IPS-11a (cell line): ENCODE measurements around the gene TMEM184A.

Source experiments
- H3K4me3 ChIP-seq: one replicate; pipeline ENCODE4 v1.5.1; 2013; ENCODE audit warnings: low read depth, low read length, control low read depth

TMEM184A gene

DNA sequence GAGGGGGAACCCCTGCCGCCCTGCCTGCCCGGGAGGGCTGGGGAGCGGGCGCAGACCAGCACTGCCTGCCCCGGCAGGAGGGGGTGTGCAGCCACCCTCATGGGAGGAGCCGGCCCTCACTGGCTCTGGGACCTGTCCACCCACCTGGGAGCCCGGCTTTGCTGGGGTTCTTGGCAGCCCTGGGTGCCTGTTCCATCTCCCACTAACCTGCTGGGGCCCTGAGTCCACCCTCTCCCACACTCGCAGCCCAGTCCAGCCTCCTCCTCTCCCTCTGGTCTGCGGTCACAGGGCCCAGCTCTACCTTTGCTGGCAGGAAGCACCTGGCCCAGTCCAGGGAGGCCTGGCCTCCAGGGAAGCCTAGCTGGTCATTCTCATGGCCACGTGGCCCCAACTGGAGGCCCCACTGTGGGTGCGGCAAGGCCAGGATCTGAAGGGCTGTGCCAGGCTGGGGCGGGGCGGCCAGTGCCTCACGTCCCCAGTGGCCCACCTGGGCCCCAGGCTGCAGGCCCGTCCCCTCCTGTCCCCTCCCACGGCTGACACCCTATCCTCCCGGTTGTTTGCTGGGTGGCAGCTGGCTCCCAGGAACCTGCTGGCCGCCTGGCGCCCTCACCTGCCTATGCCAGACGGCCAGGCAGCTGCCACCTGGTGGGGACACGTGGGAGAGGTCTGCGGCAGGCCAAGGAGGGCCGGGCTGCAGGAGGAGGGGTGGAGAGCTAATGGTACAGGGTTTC lies at the start of gene TMEM184A:
Gene TMEM184A (minus strand): TSS at position 393 of the 731 bp plus-strand sequence. CDS start 721 bp downstream, outside the sequence.
- no peak within 1 kb of the TSS for H3K4me3 ChIP-seq

DNA sequence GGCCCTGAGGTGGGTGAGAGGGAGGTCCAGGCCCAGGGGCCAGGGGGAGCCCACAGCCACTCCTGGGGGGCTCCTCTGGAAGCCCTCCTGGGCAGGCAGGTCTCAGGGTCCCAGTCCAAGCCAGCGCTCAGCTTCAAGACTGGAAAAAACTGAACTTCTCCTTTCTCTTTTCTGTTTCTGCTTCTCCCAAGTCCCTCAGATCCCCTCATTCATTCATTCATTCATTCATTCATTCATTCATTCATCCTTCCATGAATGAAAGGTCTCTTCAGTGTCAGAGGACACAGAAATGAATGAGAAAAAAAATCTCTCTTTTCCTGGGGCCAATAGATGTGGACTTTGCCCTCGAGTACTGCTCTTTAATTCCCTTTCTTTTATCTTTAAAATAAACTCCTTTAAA lies 48.4 kb upstream of the TMEM184A start:
- no peak overlapping the region for H3K4me3 ChIP-seq

DNA sequence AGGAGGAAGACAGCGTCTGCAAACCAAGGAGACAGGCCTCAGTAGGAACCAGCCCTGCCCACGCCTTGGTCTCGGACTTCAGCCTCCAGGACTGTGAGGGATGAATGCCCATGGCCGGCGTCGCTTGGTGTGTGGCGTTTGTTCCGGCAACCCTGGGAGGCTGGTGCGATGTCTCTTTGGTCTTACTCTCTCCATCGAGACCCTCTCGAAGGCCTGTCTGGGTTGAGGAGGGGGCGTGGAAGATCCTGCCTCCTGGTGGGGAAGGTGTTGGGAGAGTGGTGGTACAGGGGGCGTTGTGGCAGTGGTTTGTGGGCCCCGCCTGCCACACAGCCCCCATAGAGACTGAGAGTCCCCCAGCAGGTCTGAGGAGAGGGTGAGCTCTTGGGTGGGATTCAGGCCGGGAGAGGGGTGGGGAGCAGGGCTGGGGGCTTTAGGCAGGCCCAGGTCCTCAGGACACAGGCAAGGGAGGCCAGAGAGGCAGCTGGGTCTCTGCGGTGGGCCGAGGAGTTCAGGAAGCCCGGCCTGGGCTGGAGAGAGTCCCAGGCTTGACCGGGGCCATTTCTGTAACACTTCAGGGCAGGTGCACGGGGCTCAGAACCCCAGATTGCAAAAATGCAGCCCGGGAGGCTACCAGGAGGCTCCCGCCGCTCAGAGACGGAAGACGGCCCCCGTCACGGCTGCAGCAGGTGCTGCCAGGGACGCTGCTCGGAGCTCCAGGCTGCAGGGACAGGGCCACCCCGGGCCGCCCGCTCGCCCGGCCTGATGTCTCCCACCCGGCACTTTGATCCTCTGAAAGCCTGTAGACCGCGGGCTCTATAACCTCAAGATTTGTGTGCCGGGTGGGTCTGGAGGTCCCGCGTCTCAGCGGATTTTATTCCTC lies 47.6 kb upstream of the TMEM184A start:
- H3K4me3 ChIP-seq, result no peak overlapping the region

DNA sequence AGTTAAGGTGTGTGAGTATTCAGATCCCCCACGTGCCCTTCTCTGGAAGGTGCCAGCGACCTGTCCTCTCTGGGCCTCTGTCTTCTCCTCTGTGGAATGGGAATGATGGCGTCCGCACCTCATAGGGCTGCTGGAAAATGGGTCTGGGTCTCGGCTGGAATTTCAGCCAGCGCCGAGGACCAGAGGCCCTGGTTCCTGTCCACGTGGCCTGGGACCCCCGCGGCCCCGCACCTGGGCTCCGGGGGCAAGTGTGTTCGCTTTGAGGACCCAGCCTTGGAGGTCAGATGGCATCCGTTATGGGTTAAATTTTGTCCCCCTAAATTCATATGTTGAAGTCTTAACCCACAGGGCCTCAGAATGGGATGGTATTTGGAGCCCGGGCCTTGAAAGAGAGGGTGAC lies 46.4 kb upstream of the TMEM184A start:
- H3K4me3 ChIP-seq, result no peak overlapping the region

DNA sequence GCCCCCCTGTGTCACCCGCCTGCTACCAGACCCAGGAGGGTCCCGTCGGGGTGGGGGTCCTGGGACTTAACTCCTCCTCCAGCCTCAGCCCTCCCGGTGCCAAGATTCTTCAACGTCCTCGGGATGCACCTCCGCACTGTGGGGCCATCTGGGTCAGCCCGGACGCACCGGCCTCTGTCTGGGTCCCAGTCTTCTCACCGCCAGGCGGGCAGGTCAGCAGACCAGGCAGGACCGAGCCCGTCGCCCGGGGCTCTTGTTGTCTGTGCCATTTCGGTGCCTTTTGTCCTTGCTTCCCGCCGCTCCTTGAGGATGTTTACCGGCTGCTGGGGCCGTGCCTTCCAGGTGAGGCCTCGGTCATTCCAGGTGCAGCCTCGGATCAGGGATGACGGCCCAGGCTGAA lies 46.0 kb upstream of the TMEM184A start:
- H3K4me3 ChIP-seq, result no peak overlapping the region

DNA sequence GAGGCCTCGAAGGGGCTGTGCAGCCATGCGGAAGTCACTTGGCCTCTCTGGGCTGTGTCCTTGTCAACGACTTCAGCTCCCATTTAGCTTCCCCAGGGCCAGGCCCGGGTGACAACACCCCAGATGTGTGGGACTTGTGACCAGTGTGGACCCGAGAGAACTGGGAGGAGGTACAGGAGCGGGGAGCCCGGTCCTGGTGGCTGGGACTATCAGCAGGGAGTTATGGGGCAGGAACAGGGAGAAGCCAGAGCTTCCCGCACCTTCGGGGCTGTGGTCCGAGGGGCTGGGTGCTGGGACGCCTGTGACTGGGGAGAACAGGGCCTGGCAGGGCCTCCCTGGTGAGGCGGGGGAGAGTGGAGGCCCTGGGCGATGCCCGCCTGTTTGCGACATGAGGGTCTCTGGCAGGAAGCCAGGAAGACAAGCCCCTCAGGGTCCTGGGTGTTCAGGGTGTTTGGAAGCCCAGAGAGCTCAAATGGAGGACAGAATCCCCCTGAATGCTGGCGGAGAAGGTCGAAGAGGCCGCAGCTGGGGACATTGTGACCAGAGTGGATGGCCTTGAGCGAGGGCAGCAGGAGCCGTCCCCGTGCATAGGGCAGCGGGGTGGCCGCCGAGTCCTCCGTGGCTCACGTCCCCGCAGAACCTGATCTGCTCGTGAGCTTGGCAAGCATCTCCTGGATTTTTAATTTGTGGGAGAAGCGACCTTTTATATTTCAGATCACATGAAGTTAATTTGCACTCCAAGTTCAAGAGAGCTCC lies 43.8 kb upstream of the TMEM184A start:
- H3K4me3 ChIP-seq, result no peak overlapping the region

DNA sequence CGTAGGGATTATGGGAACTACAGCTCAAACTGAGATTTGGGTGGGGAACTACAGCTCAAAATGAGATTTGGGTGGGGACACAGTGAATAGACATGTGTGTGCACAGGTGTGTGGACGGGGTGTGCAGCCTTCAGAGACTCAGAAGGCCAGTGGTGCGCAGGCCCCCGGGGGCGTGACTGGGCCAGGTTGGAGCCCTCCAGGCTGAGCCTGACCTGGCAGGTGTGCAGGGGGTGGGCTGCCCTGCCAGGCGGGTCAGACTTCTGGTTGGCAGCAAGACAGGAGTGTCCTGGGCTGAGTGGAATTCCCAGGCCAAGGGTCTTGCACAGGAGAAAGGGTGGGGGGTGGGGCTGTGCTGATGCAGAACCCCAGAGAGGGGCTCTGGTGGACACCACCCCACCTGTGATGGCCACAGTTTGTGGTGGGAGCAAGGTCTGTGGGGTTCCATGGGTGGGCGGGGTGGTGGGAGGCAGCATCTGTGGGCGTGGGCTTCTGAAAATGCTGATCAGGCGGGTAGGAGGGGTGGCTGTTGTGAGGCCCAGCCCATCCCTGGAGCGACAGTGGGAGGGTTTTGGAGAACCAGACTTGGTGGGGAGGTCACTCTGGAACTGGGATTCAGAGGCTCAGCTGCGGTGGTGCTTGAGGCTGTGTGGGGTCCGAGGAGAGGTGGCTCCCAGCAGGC lies 43.1 kb upstream of the TMEM184A start:
- H3K4me3 ChIP-seq, result no peak overlapping the region

DNA sequence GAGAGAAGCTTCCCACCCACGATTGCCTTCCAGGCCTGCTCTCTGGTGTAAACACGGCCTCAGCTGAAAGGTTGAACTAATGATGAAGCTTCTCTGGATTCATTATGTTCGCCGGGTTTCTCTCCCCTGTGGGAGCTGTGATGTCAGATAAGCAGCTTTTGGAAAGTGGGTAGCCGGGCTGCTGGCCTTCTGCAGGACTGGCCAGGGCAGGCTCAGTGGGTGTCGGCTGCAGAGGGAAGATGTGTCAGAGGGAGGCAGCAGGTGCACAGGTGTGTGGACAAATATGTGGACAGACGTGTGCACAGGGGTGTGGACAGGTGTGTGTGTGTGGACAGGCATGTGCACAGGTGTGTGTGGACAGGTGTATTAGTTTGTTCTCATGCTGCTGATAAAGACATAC lies 42.3 kb upstream of the TMEM184A start:
- no peak overlapping the region for H3K4me3 ChIP-seq

DNA sequence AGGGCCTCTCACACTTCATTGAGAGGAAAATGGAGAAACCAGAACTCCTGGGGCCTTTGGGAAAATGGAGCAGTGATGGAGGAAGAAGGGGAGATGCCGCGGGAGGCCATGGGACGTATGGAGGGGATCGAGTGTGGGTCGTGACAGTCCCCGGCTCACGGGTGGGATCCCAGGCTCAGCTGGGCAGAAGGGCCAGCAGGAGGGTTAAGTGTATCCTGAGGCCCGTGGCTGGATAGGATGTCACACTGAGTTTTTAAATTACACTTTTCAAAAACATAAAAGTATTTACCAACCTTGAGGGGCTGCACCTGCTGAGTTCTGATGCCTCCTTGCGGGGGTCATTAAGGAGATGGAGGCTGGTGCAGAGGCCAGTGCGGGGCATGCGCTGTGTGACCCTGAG lies 41.8 kb upstream of the TMEM184A start:
- H3K4me3 ChIP-seq, result no peak overlapping the region

DNA sequence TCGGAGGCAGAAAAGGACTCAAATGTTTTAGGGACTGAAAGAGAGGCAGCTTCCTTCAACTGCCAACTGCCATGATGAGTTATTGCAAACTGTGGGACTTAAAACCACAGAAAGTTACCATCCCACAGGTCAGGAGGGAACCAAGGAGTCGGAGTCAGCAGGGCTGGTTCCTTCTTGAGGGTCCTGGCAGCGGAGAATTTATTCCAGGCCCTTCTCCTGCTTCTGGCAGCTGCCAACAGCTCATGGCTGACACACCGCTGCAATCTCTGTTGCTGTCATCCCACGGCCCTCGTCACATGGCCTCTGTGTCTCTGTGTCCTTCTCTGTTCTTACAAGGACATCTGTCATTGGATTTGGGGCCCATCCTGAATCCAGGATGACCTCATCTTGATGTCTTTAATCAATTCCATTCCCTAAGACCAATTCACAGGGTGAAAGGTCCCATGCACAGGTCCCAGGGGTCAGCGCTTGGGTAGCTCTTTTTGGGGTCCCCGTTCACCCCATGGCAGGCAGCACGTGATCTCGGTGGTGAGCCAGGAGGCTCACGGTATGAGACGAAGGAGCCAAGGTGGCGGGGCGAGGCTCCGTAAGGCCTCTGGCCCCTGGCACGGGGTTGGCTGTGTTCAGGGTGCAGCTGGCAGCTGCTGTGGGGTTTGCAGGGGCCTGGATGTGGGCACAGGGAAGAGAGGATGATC lies 41.2 kb upstream of the TMEM184A start:
- H3K4me3 ChIP-seq, result no peak overlapping the region

DNA sequence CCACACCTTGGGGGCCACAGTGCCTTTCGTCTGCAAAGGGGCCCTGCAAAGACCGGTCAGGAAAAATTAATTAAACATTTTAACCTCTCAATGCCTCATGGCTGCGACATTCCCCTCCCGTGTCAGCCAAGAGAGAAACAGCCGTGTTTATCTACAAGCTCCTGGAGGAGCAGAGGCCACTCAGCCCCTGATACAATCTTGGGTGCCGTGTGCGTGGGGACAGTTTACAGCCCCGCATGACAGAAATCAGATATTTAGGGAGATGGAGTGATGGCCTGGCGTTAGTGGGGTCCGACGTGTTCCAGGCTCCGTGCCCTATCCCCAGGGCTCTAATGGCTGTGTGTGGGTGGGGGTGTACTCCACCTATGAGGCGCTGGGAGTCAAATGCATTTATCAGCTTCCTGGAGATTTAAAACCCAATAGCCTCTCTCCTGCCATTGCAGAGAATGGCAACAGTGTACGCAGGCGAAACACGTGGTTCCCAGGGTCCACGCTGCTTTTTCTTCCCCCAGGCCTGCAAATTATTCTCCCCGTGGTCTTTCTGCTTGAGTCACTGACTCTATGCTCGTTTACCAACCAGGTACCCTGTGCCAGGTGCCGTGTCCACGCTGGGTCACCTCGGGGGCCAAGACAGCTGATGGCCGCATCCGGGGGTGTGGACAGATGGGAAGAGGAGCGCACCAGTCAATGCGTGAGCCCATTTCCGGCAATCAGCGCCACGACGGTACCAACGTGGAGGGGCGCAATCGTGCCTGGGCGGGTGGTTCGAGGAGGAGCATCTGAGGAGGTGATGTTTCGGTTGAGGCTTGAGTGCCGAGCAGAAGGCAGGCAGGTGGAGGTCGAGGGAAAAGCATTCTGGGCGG lies 40.4 kb upstream of the TMEM184A start:
- no peak overlapping the region for H3K4me3 ChIP-seq

DNA sequence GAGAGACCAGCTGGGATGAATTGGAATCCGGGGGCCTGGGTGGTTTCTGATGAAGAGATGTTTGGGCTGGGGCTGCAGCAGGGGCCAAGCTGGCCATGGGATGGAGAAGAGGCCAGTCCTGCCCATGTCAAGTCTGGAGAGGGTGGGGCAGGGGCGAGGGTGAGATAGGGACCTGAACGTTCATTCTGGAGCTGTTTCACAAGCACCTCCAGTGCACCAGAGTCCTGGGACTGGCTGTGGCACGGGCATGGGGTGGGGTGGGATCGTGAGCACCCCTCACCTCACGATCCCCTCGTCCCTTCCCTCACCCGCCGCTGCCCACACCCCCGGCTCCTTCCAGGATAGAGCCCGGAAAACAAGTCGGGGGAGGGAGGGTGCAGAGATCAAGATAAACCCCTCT lies 39.6 kb upstream of the TMEM184A start:
- H3K4me3 ChIP-seq, result no peak overlapping the region

DNA sequence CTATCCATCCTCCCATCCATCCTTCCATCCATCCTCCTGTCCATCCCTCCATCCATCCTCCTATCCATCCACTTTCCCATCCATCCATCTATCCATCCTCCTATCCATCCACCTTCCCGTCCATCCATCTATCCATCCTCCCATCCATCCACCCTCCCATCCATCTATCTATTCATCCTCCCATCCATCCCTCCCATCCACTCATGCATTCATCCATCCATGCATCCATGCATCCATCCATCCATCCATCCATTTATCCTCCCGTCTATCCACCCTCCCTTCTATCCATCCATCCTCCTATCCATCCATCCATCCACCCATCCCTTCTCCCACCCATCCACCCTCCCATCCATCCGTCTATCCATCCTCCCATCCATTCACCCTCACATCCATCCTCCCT lies 39.0 kb upstream of the TMEM184A start:
- no peak overlapping the region for H3K4me3 ChIP-seq

DNA sequence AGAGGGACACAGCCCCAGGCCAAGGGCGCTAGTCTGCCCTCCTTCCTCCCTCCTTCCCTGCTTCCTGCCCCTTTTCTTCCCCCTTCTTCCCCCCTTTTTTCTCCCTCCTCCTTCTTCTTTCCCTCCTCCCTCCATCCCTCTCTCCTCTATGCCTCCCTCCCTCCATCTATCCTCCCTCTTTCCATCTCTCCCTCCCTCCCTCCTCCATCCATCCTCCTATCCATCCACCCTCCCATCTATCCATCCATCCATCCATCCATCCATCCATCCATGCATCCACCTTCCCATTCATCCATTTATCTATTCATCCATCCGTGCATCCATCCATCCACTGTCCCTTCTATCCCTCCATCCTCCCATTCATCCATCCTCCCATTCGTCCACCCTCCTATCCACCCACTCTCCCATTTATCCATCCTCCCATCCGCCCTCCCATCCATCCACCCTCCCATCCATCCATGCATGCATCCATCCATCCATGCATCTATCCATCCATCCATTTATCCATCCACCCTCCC lies 38.0 kb upstream of the TMEM184A start:
- H3K4me3 ChIP-seq, result no peak overlapping the region

DNA sequence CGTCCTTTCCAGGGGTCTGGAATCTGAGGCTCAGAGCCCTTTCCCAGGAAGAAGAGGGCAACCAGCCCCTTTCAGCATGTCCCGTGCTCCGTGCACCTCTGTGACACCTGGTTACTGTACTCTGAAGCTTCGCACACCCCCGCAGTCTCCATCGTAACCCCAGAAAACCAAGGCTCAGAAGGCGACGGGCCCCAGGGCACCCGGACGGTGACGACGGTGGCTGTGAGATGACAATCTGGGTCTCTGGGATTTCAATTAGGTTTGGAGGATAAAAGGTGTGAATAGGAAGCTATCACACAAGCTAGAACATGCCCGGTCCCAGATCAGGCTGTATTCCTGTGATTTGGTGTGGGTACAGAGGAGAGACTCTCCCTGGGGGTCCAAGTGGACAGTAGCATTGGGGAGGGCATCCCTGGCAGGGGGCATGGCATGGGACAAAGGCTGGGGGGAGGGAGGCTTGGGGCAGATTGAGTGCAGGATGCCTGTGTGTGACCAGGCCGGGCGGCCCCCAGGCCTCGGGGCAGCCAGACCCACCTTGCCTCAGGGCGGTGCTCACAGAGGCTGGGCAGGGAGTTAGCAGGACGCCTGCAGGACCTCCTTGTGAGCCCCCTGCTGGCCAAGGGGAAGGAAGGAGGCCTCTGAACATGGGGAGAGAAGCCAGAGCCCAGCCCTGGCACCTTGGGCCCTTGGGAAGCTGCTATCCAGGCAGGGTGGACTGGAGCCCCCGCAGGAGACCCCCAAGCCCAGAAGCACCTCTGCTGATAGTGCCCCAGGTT lies 37.3 kb upstream of the TMEM184A start:
- H3K4me3 ChIP-seq, result no peak overlapping the region

DNA sequence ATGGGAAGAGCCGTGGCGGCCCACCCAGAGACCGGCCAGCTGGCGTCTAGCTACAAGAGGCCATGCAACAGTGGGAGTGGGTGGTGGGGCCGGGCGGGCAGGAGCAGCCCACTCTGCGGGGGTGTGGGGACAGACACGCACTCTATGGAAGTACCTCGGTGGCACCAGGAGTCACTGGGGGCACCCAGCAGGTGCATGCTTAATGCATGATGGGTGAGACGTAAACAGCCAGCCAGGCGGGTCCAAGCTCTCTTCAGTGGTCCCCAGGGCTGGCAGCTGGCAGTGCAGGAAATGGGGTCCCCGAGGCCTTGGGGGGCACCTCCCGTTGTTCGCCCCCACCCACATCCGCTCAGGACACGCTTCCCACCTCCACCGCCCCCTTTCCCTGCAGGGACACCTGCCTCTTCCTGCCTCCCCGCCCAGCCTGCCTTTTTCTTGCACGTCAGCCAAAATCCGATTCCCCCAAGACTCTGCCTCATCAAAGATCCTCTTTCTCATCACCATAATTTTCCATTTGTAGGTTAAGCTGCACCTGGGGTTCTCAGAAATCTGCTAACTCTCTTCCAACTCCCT lies 36.4 kb upstream of the TMEM184A start:
- no peak overlapping the region for H3K4me3 ChIP-seq

DNA sequence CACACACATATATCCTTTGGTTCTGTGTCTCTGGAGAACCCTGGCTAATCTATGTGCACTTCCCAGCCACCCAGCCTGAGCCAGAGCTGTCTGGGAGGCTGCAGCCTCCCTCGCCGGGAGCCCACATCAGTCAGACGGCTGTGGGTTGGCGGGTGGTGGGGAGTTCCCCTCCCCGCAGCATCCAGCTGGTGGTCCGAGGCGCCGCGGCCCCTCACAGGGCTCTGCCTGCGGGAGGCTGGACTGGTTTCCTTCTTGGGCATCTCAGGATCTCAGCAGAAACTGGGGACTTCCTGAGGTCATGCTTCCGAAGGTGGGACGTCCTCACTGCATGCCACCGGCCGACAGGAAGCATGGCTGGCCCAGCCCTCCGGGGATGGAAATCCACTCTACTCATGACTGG lies 35.9 kb upstream of the TMEM184A start:
- H3K4me3 ChIP-seq, result no peak overlapping the region

DNA sequence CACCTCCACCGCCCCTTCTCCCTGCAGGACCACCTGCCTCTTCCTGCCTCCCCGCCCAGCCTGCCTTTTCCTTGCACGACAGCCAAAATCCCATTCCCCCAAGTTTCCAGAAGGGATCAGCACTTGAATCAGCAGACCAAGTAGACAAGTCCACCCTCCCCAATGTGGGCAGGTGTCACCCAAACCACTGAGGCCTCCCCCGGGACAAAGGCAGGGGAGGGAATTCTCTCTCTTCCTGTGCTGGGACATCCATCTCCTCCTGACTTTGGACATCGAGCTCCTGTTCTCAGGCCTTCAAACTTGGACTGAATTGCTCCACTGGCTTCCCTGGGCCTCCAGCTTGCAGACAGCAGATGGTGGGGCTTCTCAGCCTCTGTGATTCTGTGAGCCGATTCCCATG lies 35.4 kb upstream of the TMEM184A start:
- no peak overlapping the region for H3K4me3 ChIP-seq
